Neuronal stem cell (in vitro differentiated cells): ENCODE data around the gene HPSE2. TPM values are rescaled to one million over a fixed set of nuclear protein-coding genes. Genes with fewer than 3 reads are reported as not detected.

Experiments
- DNase-seq: peaks from one replicate; pipeline ENCODE4 v3.0.0-alpha.2; 2013; ENCODE audit warnings: low spot score
- H2AFZ ChIP-seq: one replicate; pipeline ENCODE4 v1.6.1; 2013; ENCODE audit warnings: mild to moderate bottlenecking, low read length, inconsistent platforms
- H2AK5ac ChIP-seq: 2 replicates; pipeline ENCODE4 v1.6.1; 2013; ENCODE audit warnings: low read depth, mild to moderate bottlenecking, inconsistent platforms, low read length, moderate library complexity, mixed read lengths
- H2BK120ac ChIP-seq: 2 replicates; pipeline ENCODE4 v1.6.1; 2013; ENCODE audit warnings: low read depth, mild to moderate bottlenecking, inconsistent platforms, low read length, moderate library complexity, mixed read lengths
- H2BK12ac ChIP-seq: one replicate; pipeline ENCODE4 v1.6.1; 2013; ENCODE audit warnings: low read length, inconsistent platforms
- H2BK15ac ChIP-seq: 2 replicates; pipeline ENCODE4 v1.6.1; 2013; ENCODE audit warnings: mild to moderate bottlenecking, low read length, inconsistent platforms, mixed read lengths
- H2BK5ac ChIP-seq: one replicate; pipeline ENCODE4 v1.6.1; 2013; ENCODE audit warnings: inconsistent platforms, mild to moderate bottlenecking, low read length, moderate library complexity
- H3K14ac ChIP-seq: one replicate; pipeline ENCODE4 v1.6.1; 2013; ENCODE audit warnings: low read length, inconsistent platforms
- H3K18ac ChIP-seq: 2 replicates; pipeline ENCODE4 v1.6.1; 2013; ENCODE audit warnings: low read length, inconsistent platforms
- H3K23ac ChIP-seq: 2 replicates; pipeline ENCODE4 v1.6.1; 2013; ENCODE audit warnings: low read depth, mild to moderate bottlenecking, mixed read lengths, low read length, inconsistent platforms; ENCODE audit not compliant: poor library complexity
- H3K27ac ChIP-seq: replicated peaks from 3 replicates; pipeline ENCODE4 v1.5.1; 2013; ENCODE audit warnings: low read length, inconsistent platforms
- H3K27me3 ChIP-seq, 3 experiments: 2 replicates each; pipeline ENCODE4 v1.6.1; 2013; ENCODE audit warnings: low read length in 3 of 3, mild to moderate bottlenecking in 2 of 3, inconsistent platforms in 1 of 3, low read depth in 1 of 3, mixed read lengths in 1 of 3, moderate library complexity in 1 of 3; ENCODE audit not compliant: control insufficient read depth in 3 of 3, insufficient read depth in 3 of 3
- H3K36me3 ChIP-seq, 2 donors: replicated peaks in 1 of 2; 2 replicates each; pipeline ENCODE4 v1.6.1; 2013; ENCODE audit warnings: low read length in 2 of 2; ENCODE audit not compliant: control insufficient read depth in 2 of 2, insufficient read depth in 2 of 2
- H3K4ac ChIP-seq: 2 replicates; pipeline ENCODE4 v1.6.1; 2013; ENCODE audit warnings: inconsistent platforms, mild to moderate bottlenecking, low read length, moderate library complexity
- H3K4me1 ChIP-seq, 2 donors: 1 replicate in 1 of 2; 2 replicates in 1 of 2; pipeline ENCODE4 v1.6.1; 2013; ENCODE audit warnings: low read length in 2 of 2, low read depth in 1 of 2; ENCODE audit not compliant: control insufficient read depth in 2 of 2, insufficient read depth in 1 of 2
- H3K4me2 ChIP-seq: one replicate; pipeline ENCODE4 v1.6.1; 2013; ENCODE audit warnings: mild to moderate bottlenecking, low read length, inconsistent platforms; ENCODE audit not compliant: insufficient read depth, poor library complexity, severe bottlenecking
- H3K4me3 ChIP-seq, 2 donors: 2 replicates each; pipeline ENCODE4 v1.5.1; 2013; ENCODE audit warnings: low read length in 2 of 2, mild to moderate bottlenecking in 2 of 2, inconsistent platforms in 1 of 2, moderate library complexity in 1 of 2
- H3K79me1 ChIP-seq: one replicate; pipeline ENCODE4 v1.6.1; 2013; ENCODE audit warnings: low read depth, mild to moderate bottlenecking, inconsistent platforms, low read length, moderate library complexity
- H3K9ac ChIP-seq: one replicate; pipeline ENCODE4 v1.6.1; 2013; ENCODE audit warnings: mild to moderate bottlenecking, low read depth, low read length, inconsistent platforms; ENCODE audit not compliant: poor library complexity
- H3K9me3 ChIP-seq, 2 donors: replicated peaks in 1 of 2; 2 replicates each; pipeline versions ENCODE3 to v1.6.1; 2013; ENCODE audit warnings: low read length in 2 of 2, mild to moderate bottlenecking in 2 of 2, inconsistent platforms in 1 of 2, low read depth in 1 of 2, mixed read lengths in 1 of 2, moderate library complexity in 1 of 2; ENCODE audit not compliant: control insufficient read depth in 2 of 2, insufficient read depth in 1 of 2
- H4K8ac ChIP-seq: one replicate; pipeline ENCODE4 v1.6.1; 2013; ENCODE audit warnings: low read depth, mild to moderate bottlenecking, inconsistent platforms, low read length, moderate library complexity
- H4K91ac ChIP-seq: one replicate; pipeline ENCODE4 v1.6.1; 2013; ENCODE audit warnings: low read length, low read depth, mild to moderate bottlenecking, inconsistent platforms; ENCODE audit not compliant: poor library complexity
- WGBS, 2 donors: extraction: QIAGEN DNeasy Blood & Tissue Kit; methylation state at CpG; one replicate each; pipeline ENCODE4 v1.1.7; 2013; ENCODE audit warnings: missing lambda C conversion rate in 2 of 2, mixed read lengths in 1 of 2; ENCODE audit not compliant: insufficient read length in 2 of 2, insufficient replicate concordance in 1 of 2; ENCODE audit errors: extremely low coverage in 2 of 2; 5-methylcytosine and 5-hydroxymethylcytosine counted together
- polyA plus RNA-seq, 2 experiments: library from polyadenylated mRNA; stranded (reverse); fragments of 200-250 nt; gene quantifications; one replicate each; pipeline ENCODE4 v1.2.3, GENCODE V29; 2013

The HPSE2 gene
- 29.1 TPM for polyA plus RNA-seq (2013, experiment 1 of 2)
- polyA plus RNA-seq (2013, experiment 2 of 2) = 28.3 TPM

GRCh38 chr10:99235658-99236626 is at the start of gene HPSE2:
TSS of gene HPSE2 (minus strand) at chr10:99235852.
- Histone ChIP-seq H3K79me1 (no peaks in the 10 kb centered on the region), H3K36me3 (no peaks in the 10 kb centered on the region), H3K4me1 (peaks cover 0 to 9% of the 10 kb centered on the region in 2 donors), H4K91ac (peak within 1 kb of the TSS; percentile 11), H2BK15ac (peak within 1 kb of the TSS; percentile 93), H2AFZ (peak within 1 kb of the TSS; percentile 70), H3K23ac (no peak within 1 kb of the TSS), H3K4me3 (peak within 1 kb of the TSS in 1 of 2 donors; percentile 82), H3K4me2 (peak within 1 kb of the TSS; percentile 82), H3K9me3 (no peaks in the 10 kb centered on the region), H2BK12ac (peak within 1 kb of the TSS; percentile 89), H3K27me3 (peaks cover 0 to 78% (median 12%) of the 10 kb centered on the region in 3 experiments), H3K18ac (peak within 1 kb of the TSS; percentile 90), H4K8ac (no peak within 1 kb of the TSS), H2BK5ac (peak within 1 kb of the TSS; percentile 93), H3K4ac (peak within 1 kb of the TSS; percentile 55), H2AK5ac (peak within 1 kb of the TSS; percentile 88), H3K27ac (peak within 1 kb of the TSS; percentile 68), H3K14ac (peak within 1 kb of the TSS; percentile 14), H3K9ac (peak within 1 kb of the TSS; percentile 75), H2BK120ac (no peak within 1 kb of the TSS)
- peak; percentile 69 for DNase-seq
- WGBS, 2 donors = no CpG with 5 or more reads among the region's 43 CpGs

- H3K79me1 ChIP-seq = no peaks in the 10 kb centered on the region
- H3K27ac ChIP-seq = no peak overlapping the region
- no CpG with 5 or more reads among the region's 2 CpGs for WGBS, 2 donors
These were observed 44.8 kb upstream of the HPSE2 start for GRCh38 chr10:99280472-99280871.

GRCh38 chr10:99279626-99280111 is 44.0 kb upstream of the HPSE2 start:
- Histone ChIP-seq H3K14ac (no peak overlapping the region), H3K4me1 (no peaks in the 10 kb centered on the region), H3K9ac (no peak overlapping the region), H3K18ac (no peak overlapping the region), H2BK12ac (no peak overlapping the region), H2BK15ac (no peak overlapping the region), H3K27me3 (no peaks in the 10 kb centered on the region), H3K9me3 (no peaks in the 10 kb centered on the region), H3K79me1 (no peaks in the 10 kb centered on the region), H3K23ac (no peak overlapping the region), H4K8ac (no peak overlapping the region), H3K4me3 (no peak overlapping the region), H2BK5ac (no peak overlapping the region), H2AK5ac (no peak overlapping the region), H2BK120ac (no peak overlapping the region), H3K36me3 (no peaks in the 10 kb centered on the region), H4K91ac (no peak overlapping the region), H2AFZ (no peak overlapping the region), H3K27ac (no peak overlapping the region), H3K4ac (no peak overlapping the region), H3K4me2 (no peak overlapping the region)
- no CpG with 5 or more reads among the region's 1 CpG for WGBS, 2 donors
- DNase-seq = no peak

More at GRCh38 chr10:99280472-99280871, 44.8 kb upstream of the HPSE2 start:
- H3K14ac ChIP-seq = no peak overlapping the region
- H2BK120ac ChIP-seq = no peak overlapping the region
- no peak overlapping the region for H2AFZ ChIP-seq
- no peak overlapping the region for H2BK5ac ChIP-seq
- H4K91ac ChIP-seq = no peak overlapping the region
- no peak overlapping the region for H2AK5ac ChIP-seq
- no peak overlapping the region for H2BK15ac ChIP-seq
- H3K9me3 ChIP-seq = no peaks in the 10 kb centered on the region
- no peaks in the 10 kb centered on the region for H3K27me3 ChIP-seq
- H2BK12ac ChIP-seq = no peak overlapping the region
- DNase-seq = no peak
- no peak overlapping the region for H3K4me2 ChIP-seq
- no peak overlapping the region for H4K8ac ChIP-seq
- H3K4ac ChIP-seq = no peak overlapping the region
- no peak overlapping the region for H3K9ac ChIP-seq
- no peak overlapping the region for H3K18ac ChIP-seq
- no peak overlapping the region for H3K23ac ChIP-seq
- H3K4me3 ChIP-seq = no peak overlapping the region
- H3K36me3 ChIP-seq = no peaks in the 10 kb centered on the region
- no peaks in the 10 kb centered on the region for H3K4me1 ChIP-seq

GRCh38 chr10:99276848-99277486 is 41.3 kb upstream of the HPSE2 start:
- Histone ChIP-seq H2BK5ac (no peak overlapping the region), H3K27me3 (no peaks in the 10 kb centered on the region), H2BK12ac (no peak overlapping the region), H4K8ac (no peak overlapping the region), H3K18ac (no peak overlapping the region), H3K4me3 (no peak overlapping the region), H4K91ac (no peak overlapping the region), H3K4me2 (no peak overlapping the region), H2AFZ (no peak overlapping the region), H3K27ac (no peak overlapping the region), H3K14ac (no peak overlapping the region), H2BK15ac (no peak overlapping the region), H3K9ac (no peak overlapping the region), H3K23ac (no peak overlapping the region), H3K4ac (no peak overlapping the region), H2BK120ac (no peak overlapping the region), H3K79me1 (no peaks in the 10 kb centered on the region), H2AK5ac (no peak overlapping the region), H3K4me1 (no peaks in the 10 kb centered on the region), H3K9me3 (no peaks in the 10 kb centered on the region), H3K36me3 (no peaks in the 10 kb centered on the region)
- WGBS, 2 donors = no CpG with 5 or more reads among the region's 6 CpGs
- peak; percentile 32 for DNase-seq
